ENCODE data around the gene PRUNE2. TPM values are rescaled to one million over a fixed set of nuclear protein-coding genes. Genes with fewer than 3 reads are reported as not detected.
A peak's percentile ranks its signal among the peaks of the same experiment; 100 is the strongest.

The PRUNE2 gene
- total RNA-seq, 1 donor from 2014 or later: 650 TPM

GRCh38 chr9:76634356-76635054, 271.4 kb downstream of the PRUNE2 start:
- no peak for DNase-seq (ENCODE audit: low read depth)

GRCh38 chr9:76630916-76631315, 275.0 kb downstream of the PRUNE2 start:
- DNase-seq (ENCODE audit: low read depth): no peak

- DNase-seq (ENCODE audit: low read depth): no peak
These were observed 276.5 kb downstream of the PRUNE2 start for GRCh38 chr9:76629205-76629990.

GRCh38 chr9:76628155-76628554, 277.8 kb downstream of the PRUNE2 start:
- DNase-seq (ENCODE audit: low read depth): no peak

GRCh38 chr9:76626980-76627379, 278.9 kb downstream of the PRUNE2 start:
- no peak for DNase-seq (ENCODE audit: low read depth)

- DNase-seq (ENCODE audit: low read depth): no peak
These were observed 279.8 kb downstream of the PRUNE2 start for GRCh38 chr9:76626141-76626540.

GRCh38 chr9:76624391-76625048, 281.4 kb downstream of the PRUNE2 start:
- no peak for DNase-seq (ENCODE audit: low read depth)

GRCh38 chr9:76620996-76621395, 284.9 kb downstream of the PRUNE2 start:
- no peak for DNase-seq (ENCODE audit: low read depth)

GRCh38 chr9:76620581-76620980, 285.3 kb downstream of the PRUNE2 start:
- DNase-seq (ENCODE audit: low read depth): no peak

- no peak for DNase-seq (ENCODE audit: low read depth)
These were observed 286.3 kb downstream of the PRUNE2 start for GRCh38 chr9:76619640-76620039.

GRCh38 chr9:76619197-76619596, 286.7 kb downstream of the PRUNE2 start:
- DNase-seq (ENCODE audit: low read depth): no peak

- no peak for DNase-seq (ENCODE audit: low read depth)
These were observed 287.2 kb downstream of the PRUNE2 start for GRCh38 chr9:76618762-76619161.

GRCh38 chr9:76617497-76618175, 288.3 kb downstream of the PRUNE2 start:
- DNase-seq (ENCODE audit: low read depth): no peak

- no peak for DNase-seq (ENCODE audit: low read depth)
These were observed 289.1 kb downstream of the PRUNE2 start for GRCh38 chr9:76616780-76617179.

GRCh38 chr9:76615177-76615603, 290.7 kb downstream of the PRUNE2 start:
- no peak for DNase-seq (ENCODE audit: low read depth)

GRCh38 chr9:76613974-76614373, 291.9 kb downstream of the PRUNE2 start:
- no peak for DNase-seq (ENCODE audit: low read depth)

- DNase-seq (ENCODE audit: low read depth): no peak
These were observed 292.6 kb downstream of the PRUNE2 start for GRCh38 chr9:76613150-76613781.

- peak; percentile 79 for DNase-seq (ENCODE audit: low read depth)
These were observed 295.9 kb downstream of the PRUNE2 start for GRCh38 chr9:76610011-76610352.

- no peak for DNase-seq (ENCODE audit: low read depth)
These were observed 296.5 kb downstream of the PRUNE2 start for GRCh38 chr9:76609285-76610010.

- DNase-seq (ENCODE audit: low read depth): no peak
These were observed 297.2 kb downstream of the PRUNE2 start for GRCh38 chr9:76608575-76609273.

Data from myocyte (in vitro differentiated cells).